Measurements from ENCODE around the gene CEBPZOS.
"Not testable (repeated sequence)": the region's sequence is repeated elsewhere in the genome, so short reads cannot be mapped to it uniquely, and the experiment has no call there.

The CEBPZOS gene

DNA sequence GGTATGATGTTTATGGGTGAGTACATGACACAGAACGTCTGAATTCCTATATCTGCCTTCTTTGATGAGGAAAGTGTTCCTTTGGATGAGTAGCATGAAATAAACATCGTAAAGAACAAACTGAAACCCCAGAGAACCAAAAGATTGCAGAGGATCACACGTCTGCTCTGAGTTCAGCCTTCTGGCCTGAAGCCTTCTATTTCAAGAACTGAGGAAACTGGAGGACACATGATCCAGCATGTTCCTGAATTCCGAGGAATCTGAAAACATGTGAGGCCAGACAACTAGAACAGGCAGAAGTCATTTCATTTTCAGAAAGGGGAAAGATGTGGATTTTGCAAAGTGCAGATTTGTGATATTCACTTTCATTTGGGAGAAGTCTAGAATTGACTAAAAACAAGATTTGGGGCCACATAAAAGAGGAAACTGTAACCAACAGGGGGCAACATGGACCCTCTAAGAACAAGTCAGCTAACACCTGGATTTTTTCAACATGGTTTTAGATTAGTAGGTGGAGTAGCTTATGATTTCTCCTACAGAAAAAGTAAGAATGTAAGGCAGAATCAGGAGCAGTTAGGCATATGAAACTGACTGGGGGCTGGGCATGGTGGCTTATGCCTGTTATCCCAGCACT lies 16.2 kb upstream of the CEBPZOS start:
- H3K27me3 Mint-ChIP-seq (ENCODE audit: low read depth): peaks cover 65% of the 10 kb centered on the region
- no peak overlapping the region for H3K27ac Mint-ChIP-seq
- H3K9me3 Mint-ChIP-seq: no peaks in the 10 kb centered on the region
- H3K36me3 Mint-ChIP-seq (ENCODE audit: low read depth): no peaks in the 10 kb centered on the region
- H3K4me1 Mint-ChIP-seq (ENCODE audit: low read depth): no peaks in the 10 kb centered on the region
- H3K4me3 Mint-ChIP-seq: no peak overlapping the region

DNA sequence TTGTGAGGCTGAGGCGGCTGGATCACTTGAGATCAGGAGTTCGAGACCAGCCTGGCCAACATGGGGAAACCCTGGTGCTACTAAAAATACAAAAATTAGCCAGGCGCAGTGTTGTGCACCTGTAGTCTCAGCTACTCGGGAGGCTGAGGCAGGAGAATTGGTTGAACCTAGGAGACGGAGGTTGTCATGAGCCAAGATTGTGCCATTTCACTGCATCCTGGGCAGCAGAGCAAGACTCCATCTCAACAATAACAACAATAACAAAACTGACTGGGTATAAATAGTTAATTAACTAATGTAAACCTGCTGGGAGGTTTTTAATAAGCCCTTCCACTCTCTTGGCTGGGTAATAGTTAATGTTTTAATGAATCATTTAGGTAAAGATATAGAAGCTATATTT lies 15.7 kb upstream of the CEBPZOS start:
- Mint-ChIP-seq H3K36me3 (ENCODE audit: low read depth) (no peaks in the 10 kb centered on the region), H3K4me1 (ENCODE audit: low read depth) (no peaks in the 10 kb centered on the region), H3K27ac (no peak overlapping the region), H3K4me3 (no peak overlapping the region), H3K27me3 (ENCODE audit: low read depth) (peaks cover 65% of the 10 kb centered on the region), H3K9me3 (no peaks in the 10 kb centered on the region)

DNA sequence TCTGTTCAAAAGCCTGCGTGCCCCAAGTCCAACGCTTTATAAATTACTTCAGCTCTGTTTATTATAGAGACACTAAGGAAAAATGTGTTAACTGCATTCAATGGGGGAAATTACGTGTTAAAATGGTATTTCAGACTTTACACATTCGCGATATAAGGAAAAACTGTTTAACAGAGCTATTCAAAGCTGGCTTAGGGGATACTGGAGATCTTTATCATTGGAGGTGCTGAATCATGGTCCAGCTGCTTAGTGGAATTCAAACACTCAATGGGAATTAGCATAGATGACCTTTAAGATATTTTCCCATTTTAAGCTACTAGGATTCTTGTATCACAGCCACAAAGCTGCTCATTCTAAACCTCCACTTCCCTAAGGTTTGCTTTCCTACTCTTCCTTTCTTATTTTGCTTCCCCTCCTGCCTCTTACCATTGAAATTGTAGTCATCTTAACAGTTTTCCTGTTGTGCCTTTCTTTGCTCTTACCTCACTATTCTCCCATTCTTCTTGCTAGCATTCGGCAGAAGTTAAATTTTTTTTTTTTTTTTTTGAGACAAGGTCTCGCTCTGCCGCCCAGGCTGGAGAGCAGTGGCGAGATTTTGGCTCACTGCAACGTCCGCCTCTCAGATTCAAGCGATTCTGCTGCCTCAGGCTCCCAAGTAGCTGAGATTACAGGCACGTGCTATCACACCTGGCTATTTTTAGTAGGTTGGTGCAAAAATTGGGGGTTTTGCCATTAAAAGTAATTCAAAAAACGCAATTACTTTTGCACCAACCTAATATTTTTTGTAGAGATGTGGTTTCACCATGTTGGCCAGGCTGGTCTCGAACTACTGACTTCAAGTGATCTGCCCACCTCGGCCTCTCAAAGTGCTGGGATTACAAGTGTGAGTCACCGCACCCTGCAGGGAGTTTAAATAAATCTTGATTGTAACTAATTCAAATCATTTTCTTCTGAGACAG lies 14.3 kb upstream of the CEBPZOS start:
- Mint-ChIP-seq H3K36me3 (ENCODE audit: low read depth) (no peaks in the 10 kb centered on the region), H3K4me3 (no peak overlapping the region), H3K4me1 (ENCODE audit: low read depth) (no peaks in the 10 kb centered on the region), H3K9me3 (no peaks in the 10 kb centered on the region), H3K27ac (no peak overlapping the region), H3K27me3 (ENCODE audit: low read depth) (peaks cover 70% of the 10 kb centered on the region)

DNA sequence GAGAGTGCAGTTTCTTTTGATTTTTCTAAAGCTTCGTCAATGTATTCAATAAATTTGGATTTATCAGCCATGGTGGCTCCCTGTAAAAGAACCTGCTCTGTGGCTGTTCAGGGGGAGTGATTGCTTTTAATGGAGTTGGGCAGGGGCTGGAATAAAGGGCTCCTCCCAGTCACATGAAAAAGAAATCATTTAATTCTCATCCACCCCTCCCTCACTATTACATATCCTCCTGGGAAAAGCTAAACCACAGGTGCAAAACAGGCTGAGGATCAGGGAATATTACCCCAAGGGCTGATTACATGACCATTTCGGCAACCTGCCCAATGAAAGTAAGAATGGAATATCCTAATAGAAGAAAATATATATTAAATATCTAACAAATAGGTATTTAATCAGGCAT lies 7.7 kb upstream of the CEBPZOS start, which contains the start of gene SULT6B1:
Gene SULT6B1, minus strand, starts transcription at position 101 of the 400 bp plus-strand sequence. Its CDS starts 30 bp downstream, at position 71.
- no peak within 1 kb of the TSS for H3K27ac Mint-ChIP-seq
- no peaks in the 10 kb centered on the region for H3K9me3 Mint-ChIP-seq
- H3K27me3 Mint-ChIP-seq (ENCODE audit: low read depth): peaks cover 37% of the 10 kb centered on the region
- H3K4me3 Mint-ChIP-seq: no peak within 1 kb of the TSS
- H3K36me3 Mint-ChIP-seq (ENCODE audit: low read depth): peaks cover 1% of the 10 kb centered on the region
- H3K4me1 Mint-ChIP-seq (ENCODE audit: low read depth): peaks cover 6% of the 10 kb centered on the region

DNA sequence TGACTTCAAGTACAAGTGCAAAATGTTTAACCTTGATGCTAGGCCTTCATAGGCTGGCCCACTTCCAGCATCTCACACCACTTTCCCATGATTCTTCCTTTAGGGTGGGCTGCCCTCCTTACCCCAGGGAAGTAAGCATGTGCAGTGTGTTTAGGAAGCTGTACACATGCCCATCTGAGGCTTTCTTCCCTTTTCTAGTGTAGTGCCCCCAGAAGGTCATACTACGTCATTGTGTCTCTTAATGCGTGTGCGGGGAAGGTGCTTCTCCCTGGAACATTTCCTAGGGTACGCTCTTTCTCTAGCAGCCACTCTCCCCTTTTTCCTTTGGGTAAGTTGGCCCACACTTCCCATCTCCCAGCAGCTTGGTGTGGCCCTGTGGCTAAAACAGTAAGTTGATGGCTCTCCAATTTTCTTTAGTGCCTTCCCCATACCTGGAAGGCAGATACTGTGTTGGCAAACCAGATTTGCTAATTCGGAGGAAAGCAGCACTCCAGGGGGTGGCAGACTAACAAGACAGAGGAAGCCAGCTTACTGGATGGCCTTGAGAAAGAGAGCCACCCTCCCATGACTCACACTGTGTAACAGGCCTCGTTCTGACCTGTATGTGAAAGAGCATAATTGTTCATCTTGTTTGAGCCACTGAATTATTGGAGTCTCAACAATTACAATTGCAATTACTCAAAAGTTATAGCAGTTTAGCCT lies 6.7 kb upstream of the CEBPZOS start:
- Mint-ChIP-seq H3K27ac (no peak overlapping the region), H3K9me3 (no peaks in the 10 kb centered on the region), H3K27me3 (ENCODE audit: low read depth) (peaks cover 28% of the 10 kb centered on the region), H3K4me1 (ENCODE audit: low read depth) (peaks cover 6% of the 10 kb centered on the region), H3K36me3 (ENCODE audit: low read depth) (peaks cover 1% of the 10 kb centered on the region), H3K4me3 (no peak overlapping the region)

GRCh38 chr2:37190290-37190689 lies 6.0 kb upstream of the CEBPZOS start:
- Mint-ChIP-seq H3K9me3 (no peaks in the 10 kb centered on the region), H3K4me3 (no peak overlapping the region), H3K27ac (no peak overlapping the region), H3K4me1 (ENCODE audit: low read depth) (peaks cover 6% of the 10 kb centered on the region), H3K36me3 (ENCODE audit: low read depth) (peaks cover 1% of the 10 kb centered on the region), H3K27me3 (ENCODE audit: low read depth) (peaks cover 24% of the 10 kb centered on the region)

GRCh38 chr2:37191253-37191652 lies 5.0 kb upstream of the CEBPZOS start:
- Mint-ChIP-seq H3K27me3 (ENCODE audit: low read depth) (peaks cover 19% of the 10 kb centered on the region), H3K36me3 (ENCODE audit: low read depth) (peaks cover 3% of the 10 kb centered on the region), H3K4me3 (no peak overlapping the region)

GRCh38 chr2:37191747-37192146 lies 4.5 kb upstream of the CEBPZOS start:
- H3K9me3 Mint-ChIP-seq: no peaks in the 10 kb centered on the region
- peaks cover 17% of the 10 kb centered on the region for H3K27me3 Mint-ChIP-seq (ENCODE audit: low read depth)
- H3K36me3 Mint-ChIP-seq (ENCODE audit: low read depth): peaks cover 5% of the 10 kb centered on the region
- no peak overlapping the region for H3K27ac Mint-ChIP-seq
- peaks cover 10% of the 10 kb centered on the region for H3K4me1 Mint-ChIP-seq (ENCODE audit: low read depth)
- no peak overlapping the region for H3K4me3 Mint-ChIP-seq

More at GRCh38 chr2:37191253-37191652, 5.0 kb upstream of the CEBPZOS start:
- Mint-ChIP-seq H3K4me1 (ENCODE audit: low read depth) (peaks cover 9% of the 10 kb centered on the region), H3K27ac (no peak overlapping the region), H3K9me3 (no peaks in the 10 kb centered on the region)

DNA sequence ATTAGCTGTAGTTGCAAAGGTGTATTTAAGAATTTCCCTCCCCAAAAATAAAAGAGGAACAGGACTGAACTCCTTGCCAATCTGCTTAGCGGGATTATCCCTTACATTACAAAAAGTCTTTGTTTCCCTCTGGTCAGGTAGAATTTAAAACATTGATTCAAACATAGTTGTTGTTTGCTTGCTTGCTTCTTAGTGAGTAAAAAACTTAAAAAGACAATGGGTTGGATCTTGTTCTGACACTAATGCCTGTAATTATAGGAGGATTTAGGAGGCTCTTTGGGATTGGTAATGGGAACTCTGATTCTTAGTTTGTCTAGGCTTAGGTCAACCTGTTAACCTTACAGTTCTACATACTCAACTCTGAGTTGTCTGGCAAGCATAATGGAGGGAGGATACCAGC lies 3.7 kb upstream of the CEBPZOS start:
- H3K27me3 Mint-ChIP-seq (ENCODE audit: low read depth): peaks cover 13% of the 10 kb centered on the region
- peaks cover 5% of the 10 kb centered on the region for H3K36me3 Mint-ChIP-seq (ENCODE audit: low read depth)
- H3K9me3 Mint-ChIP-seq: no peaks in the 10 kb centered on the region
- no peak overlapping the region for H3K4me3 Mint-ChIP-seq
- no peak overlapping the region for H3K27ac Mint-ChIP-seq
- H3K4me1 Mint-ChIP-seq (ENCODE audit: low read depth): peaks cover 17% of the 10 kb centered on the region

DNA sequence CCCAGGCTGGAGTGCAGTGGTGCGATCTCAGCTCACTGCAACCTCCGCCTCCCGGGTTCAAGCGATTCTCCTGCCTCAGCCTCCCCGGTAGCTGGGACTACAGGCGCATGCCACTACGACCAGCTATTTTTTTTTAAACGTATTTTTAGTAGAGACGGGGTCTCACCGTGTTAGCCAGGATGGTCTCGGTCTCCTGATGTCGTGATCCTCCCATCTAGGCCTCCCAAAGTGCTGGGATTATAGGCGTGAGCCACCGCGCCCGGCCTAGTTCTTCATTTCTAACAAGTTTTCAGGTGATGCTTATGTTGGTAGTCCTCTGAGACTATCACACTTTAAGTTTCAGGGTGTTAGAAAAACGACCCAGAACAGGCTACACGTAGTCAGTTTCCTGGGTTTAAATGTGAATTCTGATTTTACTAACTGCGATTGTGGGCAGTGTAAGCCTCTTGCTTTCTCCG lies 405 bp upstream of the CEBPZOS start:
- peaks cover 13% of the 10 kb centered on the region for H3K36me3 Mint-ChIP-seq (ENCODE audit: low read depth)
- H3K4me1 Mint-ChIP-seq (ENCODE audit: low read depth): peaks cover 15% of the 10 kb centered on the region
- not testable (repeated sequence) for H3K27me3 Mint-ChIP-seq (ENCODE audit: low read depth); H3K9me3 Mint-ChIP-seq
- H3K27ac Mint-ChIP-seq: peak overlapping the region; percentile 100
- H3K4me3 Mint-ChIP-seq: peak overlapping the region; percentile 100

GRCh38 chr2:37198681-37199065 lies 2.4 kb downstream of the CEBPZOS start:
- no peaks in the 10 kb centered on the region for H3K27me3 Mint-ChIP-seq (ENCODE audit: low read depth)
- H3K4me3 Mint-ChIP-seq: no peak overlapping the region
- peaks cover 4% of the 10 kb centered on the region for H3K9me3 Mint-ChIP-seq
- H3K4me1 Mint-ChIP-seq (ENCODE audit: low read depth): peaks cover 25% of the 10 kb centered on the region
- peaks cover 32% of the 10 kb centered on the region for H3K36me3 Mint-ChIP-seq (ENCODE audit: low read depth)
- H3K27ac Mint-ChIP-seq: no peak overlapping the region

DNA sequence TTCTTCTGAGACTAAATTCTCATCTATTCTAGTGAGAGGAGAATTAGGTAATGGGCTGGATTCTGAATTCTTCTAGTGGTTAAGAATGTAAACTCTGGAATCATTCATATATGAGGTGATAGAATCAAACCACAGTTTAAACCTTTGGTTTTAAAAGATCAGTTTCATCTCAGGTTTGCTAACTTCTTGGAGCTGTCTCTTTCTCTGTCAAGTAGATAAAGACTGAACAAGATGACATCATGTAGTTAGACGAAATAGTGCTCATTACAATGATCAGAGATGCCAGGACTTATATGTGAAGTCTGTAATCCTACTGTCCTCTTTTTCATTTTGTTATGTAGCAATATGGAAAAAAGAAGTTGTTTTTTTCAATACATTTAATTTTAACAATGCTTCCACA lies 4.9 kb downstream of the CEBPZOS start:
- peaks cover 55% of the 10 kb centered on the region for H3K36me3 Mint-ChIP-seq (ENCODE audit: low read depth)
- H3K4me1 Mint-ChIP-seq (ENCODE audit: low read depth): peaks cover 27% of the 10 kb centered on the region
- no peaks in the 10 kb centered on the region for H3K27me3 Mint-ChIP-seq (ENCODE audit: low read depth)
- H3K4me3 Mint-ChIP-seq: no peak overlapping the region
- peaks cover 18% of the 10 kb centered on the region for H3K9me3 Mint-ChIP-seq
- H3K27ac Mint-ChIP-seq: peak overlapping the region; percentile 36

DNA sequence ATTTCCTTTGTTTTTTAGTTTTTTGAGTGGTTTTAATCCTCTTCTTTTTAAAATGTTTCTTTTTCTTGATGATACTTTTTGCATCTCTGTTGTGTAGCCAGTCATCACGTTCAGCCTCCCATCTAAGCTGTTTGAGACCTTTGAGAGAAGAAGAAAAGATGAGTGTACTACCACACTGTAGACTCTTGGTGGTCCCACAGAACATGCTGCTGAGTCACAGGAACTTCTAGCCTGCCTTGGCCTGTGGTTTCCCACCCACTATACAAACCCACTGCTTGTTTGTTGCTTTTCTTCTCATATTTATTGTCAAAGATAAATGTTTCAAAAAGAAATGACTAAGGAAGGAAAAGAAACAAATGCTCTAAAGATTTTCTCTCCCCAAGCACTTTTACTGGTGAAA lies 5.5 kb downstream of the CEBPZOS start:
- peak overlapping the region; percentile 45 for H3K27ac Mint-ChIP-seq
- no peak overlapping the region for H3K4me3 Mint-ChIP-seq
- peaks cover 25% of the 10 kb centered on the region for H3K4me1 Mint-ChIP-seq (ENCODE audit: low read depth)
- no peaks in the 10 kb centered on the region for H3K27me3 Mint-ChIP-seq (ENCODE audit: low read depth)
- peaks cover 23% of the 10 kb centered on the region for H3K9me3 Mint-ChIP-seq
- peaks cover 58% of the 10 kb centered on the region for H3K36me3 Mint-ChIP-seq (ENCODE audit: low read depth)

DNA sequence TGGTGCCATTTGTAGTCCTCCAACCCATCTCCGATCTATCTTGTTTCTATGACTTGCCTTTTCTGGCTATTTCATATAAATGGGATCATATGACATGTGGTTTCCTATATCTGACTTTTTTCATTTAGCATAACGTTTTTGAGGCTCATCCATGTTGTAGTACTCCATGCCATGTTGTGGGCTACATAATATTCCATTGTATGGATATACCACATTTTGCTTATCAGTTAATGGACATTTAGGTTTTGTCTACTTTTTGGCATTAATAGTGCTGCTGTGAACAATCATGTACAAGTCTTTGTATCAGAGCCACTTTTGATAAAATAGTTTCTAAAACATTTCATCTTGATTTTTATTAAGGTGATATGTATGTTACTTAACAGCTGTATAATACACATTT lies 7.4 kb downstream of the CEBPZOS start:
- Mint-ChIP-seq H3K36me3 (ENCODE audit: low read depth) (peaks cover 78% of the 10 kb centered on the region), H3K4me3 (no peak overlapping the region), H3K4me1 (ENCODE audit: low read depth) (peaks cover 20% of the 10 kb centered on the region), H3K27ac (no peak overlapping the region), H3K9me3 (peaks cover 43% of the 10 kb centered on the region), H3K27me3 (ENCODE audit: low read depth) (no peaks in the 10 kb centered on the region)

All from T-helper 1 cell treated with Interleukin-12 subunit alpha and Interleukin-12 subunit beta and Interleukin-4 antibody, amounts not matched to agents 30 μg/mL and 1 μg/mL, for 36 hours (primary cell).